ENCODE measurements around the gene PTGIS.

PTGIS gene

GRCh38 chr20:49558826-49559225 is 9.1 kb downstream of the PTGIS start:
- no peak for DNase-seq

GRCh38 chr20:49557449-49557848 is 10.5 kb downstream of the PTGIS start:
- DNase-seq: no peak

GRCh38 chr20:49556621-49557020 is 11.3 kb downstream of the PTGIS start:
- DNase-seq: no peak

- no peak for DNase-seq
Observed at GRCh38 chr20:49549801-49550551, 18.0 kb downstream of the PTGIS start.

- DNase-seq: no peak
Observed at GRCh38 chr20:49548371-49548947, 19.5 kb downstream of the PTGIS start.

GRCh38 chr20:49545572-49545971 is 22.4 kb downstream of the PTGIS start:
- no peak for DNase-seq

- DNase-seq: no peak
Observed at GRCh38 chr20:49544535-49544934, 23.4 kb downstream of the PTGIS start.

GRCh38 chr20:49543858-49544437 is 24.0 kb downstream of the PTGIS start:
- no peak for DNase-seq

- DNase-seq: no peak
Observed at GRCh38 chr20:49543071-49543857, 24.7 kb downstream of the PTGIS start.

GRCh38 chr20:49542514-49542991 is 25.4 kb downstream of the PTGIS start:
- DNase-seq: no peak

- DNase-seq: peak; percentile 86
Observed at GRCh38 chr20:49541733-49542513, 26.0 kb downstream of the PTGIS start.

GRCh38 chr20:49540687-49541435 is 27.1 kb downstream of the PTGIS start:
- DNase-seq: no peak

GRCh38 chr20:49540232-49540620 is 27.7 kb downstream of the PTGIS start:
- no peak for DNase-seq

- peak; percentile 54 for DNase-seq
Observed at GRCh38 chr20:49539481-49540231, 28.3 kb downstream of the PTGIS start.

GRCh38 chr20:49538950-49539349 is 29.0 kb downstream of the PTGIS start:
- DNase-seq: no peak

GRCh38 chr20:49534255-49534712 is 33.7 kb downstream of the PTGIS start:
- peak; percentile 64 for DNase-seq

GRCh38 chr20:49532285-49532946 is 35.5 kb downstream of the PTGIS start:
- no peak for DNase-seq

- DNase-seq: no peak
Observed at GRCh38 chr20:49529470-49529869, 38.5 kb downstream of the PTGIS start.

GRCh38 chr20:49526568-49526967 is 41.4 kb downstream of the PTGIS start:
- DNase-seq: no peak

GRCh38 chr20:49526056-49526455 is 41.9 kb downstream of the PTGIS start:
- no peak for DNase-seq
